CD14-positive monocyte (primary cell): Measurements from ENCODE around the gene EML4. TPM values are rescaled to one million over a fixed set of nuclear protein-coding genes. Genes with fewer than 3 reads are reported as not detected.

Source experiments
- DNase-seq, 3 donors: peaks; one replicate each; pipeline ENCODE4 v3.0.0-alpha.2; 2011 to 2022
- H2AFZ ChIP-seq: 2 replicates; pipeline ENCODE4 v1.6.0; 2012; ENCODE audit warnings: mild to moderate bottlenecking, low read depth, low read length, inconsistent platforms; ENCODE audit not compliant: insufficient read depth, poor library complexity, severe bottlenecking
- H3K27ac ChIP-seq, 2 donors: 1 replicate in 1 of 2; 2 replicates in 1 of 2; pipeline ENCODE4 v1.5.1; 2012 to 2013; ENCODE audit warnings: low read length in 2 of 2, control low read depth in 1 of 2, inconsistent platforms in 1 of 2, low read depth in 1 of 2, mild to moderate bottlenecking in 1 of 2
- H3K27me3 ChIP-seq, 2 donors: one replicate each; pipeline versions ENCODE4 v1.6.0 to v1.6.1; 2011 to 2013; ENCODE audit warnings: low read length in 2 of 2; ENCODE audit not compliant: control insufficient read depth in 2 of 2, insufficient read depth in 2 of 2
- H3K36me3 ChIP-seq, 2 donors: replicated peaks in 1 of 2; 1 replicate in 1 of 2; 2 replicates in 1 of 2; pipeline versions ENCODE4 v1.5.1 to v1.6.1; 2012 to 2013; ENCODE audit warnings: low read length in 2 of 2, control low read depth in 1 of 2, inconsistent platforms in 1 of 2, mild to moderate bottlenecking in 1 of 2; ENCODE audit not compliant: insufficient read depth in 2 of 2, control insufficient read depth in 1 of 2
- H3K4me1 ChIP-seq, 2 donors: 1 replicate in 1 of 2; 2 replicates in 1 of 2; pipeline versions ENCODE4 v1.5.1 to v1.6.1; 2012 to 2013; ENCODE audit warnings: low read length in 2 of 2, control low read depth in 1 of 2, inconsistent platforms in 1 of 2, mild to moderate bottlenecking in 1 of 2, moderate library complexity in 1 of 2; ENCODE audit not compliant: insufficient read depth in 2 of 2, control insufficient read depth in 1 of 2
- H3K4me2 ChIP-seq: replicated peaks from 2 replicates; pipeline ENCODE3; 2012; ENCODE audit warnings: low read length, moderate library complexity, mild to moderate bottlenecking; ENCODE audit not compliant: poor library complexity, severe bottlenecking; ENCODE audit errors: extremely low read depth
- H3K4me3 ChIP-seq, 3 experiments: fragments of 200-600 bp in 1 of 3; sonication (generic) in 1 of 3; replicated peaks in 1 of 3; 1 replicate in 2 of 3; 2 replicates in 1 of 3; pipeline ENCODE4 v1.5.1; 2011 to 2013; ENCODE audit warnings: low read length in 3 of 3, mild to moderate bottlenecking in 3 of 3, control low read depth in 2 of 3, low read depth in 2 of 3, inconsistent platforms in 1 of 3, moderate library complexity in 1 of 3
- H3K79me2 ChIP-seq: 2 replicates; pipeline ENCODE4 v1.6.0; 2012; ENCODE audit warnings: mild to moderate bottlenecking, control low read depth, inconsistent platforms, low read length, moderate library complexity; ENCODE audit not compliant: insufficient read depth
- H3K9ac ChIP-seq: 2 replicates; pipeline ENCODE4 v1.6.0; 2017; ENCODE audit warnings: low read length, mild to moderate bottlenecking; ENCODE audit not compliant: insufficient read depth, poor library complexity, severe bottlenecking
- H3K9me3 ChIP-seq, 2 donors: replicated peaks in 1 of 2; 1 replicate in 1 of 2; 2 replicates in 1 of 2; pipeline versions ENCODE4 v1.5.1 to v1.6.1; 2012 to 2013; ENCODE audit warnings: low read length in 2 of 2, control low read depth in 1 of 2; ENCODE audit not compliant: control insufficient read depth in 1 of 2, insufficient read depth in 1 of 2
- H4K20me1 ChIP-seq: 2 replicates; pipeline ENCODE4 v1.6.0; 2012; ENCODE audit warnings: mild to moderate bottlenecking, low read length, control low read depth, moderate library complexity; ENCODE audit not compliant: insufficient read depth
- H3K27ac Mint-ChIP-seq, 7 donors: one replicate each; pipeline ENCODE4 v1.8.0; 2020; ENCODE audit warnings: mild to moderate bottlenecking in 7 of 7, mixed read lengths in 7 of 7, moderate library complexity in 6 of 7, inconsistent platforms in 2 of 7
- H3K27me3 Mint-ChIP-seq, 3 donors: one replicate each; pipeline ENCODE4 v1.8.0; 2021 to 2022; ENCODE audit warnings: low read depth in 3 of 3, mild to moderate bottlenecking in 3 of 3, mixed read lengths in 3 of 3, moderate library complexity in 3 of 3, inconsistent platforms in 1 of 3
- H3K36me3 Mint-ChIP-seq, 2 donors: one replicate each; pipeline ENCODE4 v1.8.0; 2020; ENCODE audit warnings: mixed read lengths in 2 of 2, inconsistent platforms in 1 of 2, mild to moderate bottlenecking in 1 of 2
- H3K4me1 Mint-ChIP-seq: one replicate; pipeline ENCODE4 v1.8.0; 2020; ENCODE audit warnings: mild to moderate bottlenecking, mixed read lengths
- H3K4me3 Mint-ChIP-seq, 2 donors: one replicate each; pipeline ENCODE4 v1.8.0; 2020; ENCODE audit warnings: mild to moderate bottlenecking in 2 of 2, mixed read lengths in 2 of 2, moderate library complexity in 1 of 2
- H3K9me3 Mint-ChIP-seq, 7 donors: one replicate each; pipeline ENCODE4 v1.8.0; 2020 to 2022; ENCODE audit warnings: mixed read lengths in 7 of 7, mild to moderate bottlenecking in 6 of 7, moderate library complexity in 6 of 7, inconsistent platforms in 2 of 7
- CTCF ChIP-seq: fragments of 200-600 bp; IDR thresholded peaks from one replicate; pipeline ENCODE4 v1.8.0; 2022; ENCODE audit warnings: antibody characterized with exemption, mild to moderate bottlenecking
- WGBS: methylation state at CpG from one replicate; pipeline ENCODE4 v1.1.5; 2013; ENCODE audit warnings: missing lambda C conversion rate; ENCODE audit not compliant: insufficient coverage; 5-methylcytosine and 5-hydroxymethylcytosine counted together
- intact Hi-C, 2 donors: fragments of 100-400 bp; cut with micrococcal nuclease; formaldehyde crosslinking; loops; one replicate each; pipeline versions ENCODE4 v1.15.0 to v1.15.1; 2023
- polyA plus RNA-seq, 3 donors: library from polyadenylated mRNA; depleted of rRNA in 1 of 3; unstranded in 2 of 3; stranded (reverse) in 1 of 3; fragments of 300-500 nt in 2 of 3; fragments of >200 nt in 1 of 3; fragmentation: Illumina TruSeq in 2 of 3; gene quantifications; 1 replicate in 2 of 3; 2 replicates in 1 of 3; pipeline ENCODE4 v1.2.3, GENCODE V29; 2012 to 2021

The EML4 gene
- polyA plus RNA-seq, 3 donors, result 11.5 to 24.3 (median 15.0) TPM

GRCh38 chr2:42319265-42319664 is 150.1 kb downstream of the EML4 start:
- H3K36me3 ChIP-seq, result peaks cover 45 to 65% of the 10 kb centered on the region in 2 donors
- Mint-ChIP-seq H3K4me3 (no peak overlapping the region), H3K27ac (no peak overlapping the region), H3K36me3 (peaks cover 42 to 56% of the 10 kb centered on the region in 2 donors), H3K27me3 (no peaks in the 10 kb centered on the region), H3K4me1 (peaks cover 25% of the 10 kb centered on the region), H3K9me3 (no peaks in the 10 kb centered on the region)
- no peak overlapping the region for H3K9ac ChIP-seq
- WGBS, result no CpG with 5 or more reads among the region's 5 CpGs
- no peak overlapping the region for H3K4me2 ChIP-seq
- intact Hi-C loops, result no loop called here
- no peaks in the 10 kb centered on the region for H3K9me3 ChIP-seq
- peaks cover 15 to 18% of the 10 kb centered on the region in 2 donors for H3K4me1 ChIP-seq
- no peak for DNase-seq
- no peak for TF ChIP-seq CTCF
- H3K27ac ChIP-seq, result no peak overlapping the region
- no peaks in the 10 kb centered on the region for H4K20me1 ChIP-seq
- H3K27me3 ChIP-seq, result no peaks in the 10 kb centered on the region
- H2AFZ ChIP-seq, result no peak overlapping the region
- H3K79me2 ChIP-seq, result no peaks in the 10 kb centered on the region
- H3K4me3 ChIP-seq, result no peak overlapping the region

DNA sequence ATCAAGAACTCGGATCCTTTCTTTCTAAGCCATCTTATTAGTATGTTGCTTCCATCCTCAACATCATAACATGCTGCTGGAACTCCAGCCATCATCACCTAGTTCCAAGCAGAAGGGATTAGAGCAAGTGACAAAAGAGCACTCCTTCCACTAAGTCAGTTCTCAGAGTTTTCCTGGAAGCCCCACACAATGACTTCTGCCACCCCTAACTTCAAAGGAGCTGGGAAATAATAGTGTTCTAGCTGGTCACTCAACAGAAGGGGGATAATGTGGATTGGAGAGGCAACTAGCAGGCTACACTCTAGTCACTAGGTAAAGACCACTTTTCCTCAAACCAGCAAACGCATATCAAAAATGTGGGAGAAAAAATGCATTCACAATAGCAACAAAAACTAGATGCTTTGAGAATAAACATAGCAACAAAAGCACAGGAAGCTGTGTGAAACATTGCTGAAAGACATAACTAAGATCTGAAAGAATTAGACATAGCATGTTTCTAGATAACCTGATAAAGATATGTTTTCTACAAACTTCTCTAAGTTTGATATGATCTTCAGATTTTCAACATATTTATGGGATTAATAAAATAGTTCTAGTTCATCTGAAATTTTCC is 152.4 kb downstream of the EML4 start:
- intact Hi-C loops, result no loop called here
- Mint-ChIP-seq H3K9me3 (no peaks in the 10 kb centered on the region), H3K27me3 (no peaks in the 10 kb centered on the region), H3K36me3 (peaks cover 44 to 65% of the 10 kb centered on the region in 2 donors), H3K4me1 (peaks cover 7% of the 10 kb centered on the region), H3K4me3 (no peak overlapping the region), H3K27ac (no peak overlapping the region)
- Histone ChIP-seq H3K79me2 (no peaks in the 10 kb centered on the region), H3K27me3 (no peaks in the 10 kb centered on the region), H3K27ac (no peak overlapping the region), H3K9ac (no peak overlapping the region), H3K4me2 (no peak overlapping the region), H2AFZ (no peak overlapping the region), H3K4me3 (no peak overlapping the region), H3K4me1 (no peaks in the 10 kb centered on the region), H4K20me1 (no peaks in the 10 kb centered on the region), H3K9me3 (no peaks in the 10 kb centered on the region), H3K36me3 (peaks cover 51 to 77% of the 10 kb centered on the region in 2 donors)
- DNase-seq, result no peak
- no peak for TF ChIP-seq CTCF
- WGBS, result 100% methylated on average over 1 of the region's 2 CpGs
